Panc1 (cell line): ENCODE data around the gene PSMD1. TPM values are rescaled to one million over a fixed set of nuclear protein-coding genes. Genes with fewer than 3 reads are reported as not detected.

Experiments
- ATAC-seq: fragments of 200-7000 bp; cut with Tn5 transposase; 2 replicates; pipeline ENCODE4 v1.9.1; 2020; ENCODE audit warnings: mild to moderate bottlenecking, moderate library complexity
- BruUV-seq: library from RNA; stranded (reverse); fragments of 400-500 nt; replicated peaks from 2 replicates; lab custom pipeline; 2021; lab: Mats Ljungman, UMichigan
- CTCF ChIA-PET: fragments of 300-600 bp; sonication (Branson Sonifier 250); formaldehyde crosslinking; loops from one replicate; lab custom pipeline; 2022; ENCODE audit warnings: antibody characterized with exemption; lab: Charles Lee
- POLR2A ChIA-PET: fragments of 300-600 bp; sonication (Branson Sonifier 250); formaldehyde crosslinking; loops from one replicate; lab custom pipeline; 2022; ENCODE audit warnings: antibody characterized with exemption; lab: Charles Lee
- DNase-seq: peaks from one replicate; pipeline ENCODE4 v3.0.0-alpha.2; 2010; ENCODE audit warnings: low read depth, low spot score
- H3K27ac ChIP-seq: 2 replicates; pipeline ENCODE4 v1.5.1; 2011; ENCODE audit warnings: mild to moderate bottlenecking, low read length, inconsistent platforms
- H3K27me3 ChIP-seq: fragments of 200-500 bp; sonication (Bioruptor generic); 2 replicates; pipeline ENCODE4 v1.6.0; 2014; ENCODE audit warnings: low read length, inconsistent platforms; ENCODE audit not compliant: control insufficient read depth, insufficient read depth
- H3K36me3 ChIP-seq: fragments of 200-500 bp; sonication (Bioruptor generic); 2 replicates; pipeline ENCODE4 v1.5.1; 2014; ENCODE audit warnings: inconsistent platforms, mild to moderate bottlenecking, low read length, moderate library complexity; ENCODE audit not compliant: control insufficient read depth, insufficient read depth
- H3K4me1 ChIP-seq: 2 replicates; pipeline ENCODE4 v1.5.1; 2011; ENCODE audit warnings: inconsistent platforms, mild to moderate bottlenecking, low read length, moderate library complexity; ENCODE audit not compliant: control insufficient read depth, insufficient read depth
- H3K4me3 ChIP-seq, 2 experiments: 2 replicates each; pipeline ENCODE4 v1.5.1; 2011 to 2012; ENCODE audit warnings: low read depth in 2 of 2, low read length in 2 of 2, mild to moderate bottlenecking in 2 of 2, inconsistent platforms in 1 of 2, moderate library complexity in 1 of 2
- H3K9me3 ChIP-seq: fragments of 200-500 bp; sonication (Bioruptor generic); 2 replicates; pipeline ENCODE4 v1.5.1; 2014; ENCODE audit warnings: low read depth, mild to moderate bottlenecking, inconsistent platforms, low read length, moderate library complexity; ENCODE audit not compliant: control insufficient read depth, insufficient read depth
- POLR2AphosphoS5 ChIP-seq: IDR thresholded peaks from 2 replicates; pipeline ENCODE4 v1.6.1; 2012; ENCODE audit warnings: mild to moderate bottlenecking, low read depth, low read length, moderate library complexity
- REST ChIP-seq, 2 experiments: IDR thresholded peaks; 2 replicates each; pipeline ENCODE4 v1.6.1; 2011 to 2012; ENCODE audit warnings: low read depth in 2 of 2, control low read depth in 1 of 2, low read length in 1 of 2, mild to moderate bottlenecking in 1 of 2, moderate library complexity in 1 of 2; ENCODE audit not compliant: insufficient read depth in 1 of 2
- SIN3A ChIP-seq: IDR thresholded peaks from 2 replicates; pipeline ENCODE4 v1.6.1; 2012; ENCODE audit warnings: low read depth, mild to moderate bottlenecking, low read length, moderate library complexity, borderline replicate concordance; ENCODE audit not compliant: insufficient read depth
- TCF7L2 ChIP-seq: IDR thresholded peaks from 2 replicates; pipeline ENCODE4 v1.6.1; 2011; ENCODE audit warnings: mild to moderate bottlenecking, low read depth, low read length, inconsistent platforms
- in situ Hi-C: cut with HindIII; loops from 2 replicates; pipeline ENCODE4 v1.10.0; 2016; ENCODE audit warnings: low sequenced_read_pairs, low pct_unique_long_range_greater_than_20kb
- intact Hi-C: fragments of 100-400 bp; cut with micrococcal nuclease; formaldehyde crosslinking; loops from one replicate; pipeline ENCODE4 v1.10.0; 2022; ENCODE audit not compliant: unreplicated experiment
- total RNA-seq: library from RNA; stranded (reverse); gene quantifications from one replicate; pipeline ENCODE4 v1.2.1, GENCODE V29; 2021; ENCODE audit not compliant: unreplicated experiment
- TF ChIP-seq, protein P1 (sequence below): fragments of 450-650 bp; IDR thresholded peaks from 2 replicates; pipeline ENCODE4 v1.5.1; 2017; ENCODE audit warnings: mild to moderate bottlenecking

PSMD1 gene
- total RNA-seq, 1 experiment from 2014 or later, result 146 TPM

DNA sequence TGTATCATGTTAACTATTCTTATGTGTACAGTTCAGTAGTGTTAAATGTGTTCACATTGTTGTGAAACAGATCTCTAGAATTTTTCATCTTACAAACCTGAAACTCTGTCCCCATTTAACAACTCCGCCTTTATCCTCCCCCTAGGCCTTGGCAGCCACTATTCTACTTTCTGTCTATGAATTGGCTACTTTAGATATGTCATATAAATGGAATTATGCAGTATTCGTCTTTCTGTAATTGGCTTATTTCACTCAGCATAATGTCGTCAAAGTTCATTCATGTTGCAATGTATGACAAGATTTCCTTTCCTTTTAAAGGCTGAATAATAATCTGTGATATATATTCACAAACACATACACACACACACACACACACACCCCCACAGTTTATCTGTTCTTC, 154.1 kb downstream of the PSMD1 start:
- Histone ChIP-seq H3K4me3 (no peak overlapping the region), H3K27me3 (no peaks in the 10 kb centered on the region), H3K27ac (no peak overlapping the region), H3K4me1 (no peaks in the 10 kb centered on the region), H3K36me3 (no peaks in the 10 kb centered on the region), H3K9me3 (no peaks in the 10 kb centered on the region)
- BruUV-seq, result no TSS peak
- DNase-seq (no peak), ATAC-seq (no peak)
- ChIA-PET CTCF (no interaction called here), POLR2A (no interaction called here)
- intact Hi-C loops, result no loop called here
- TF ChIP-seq SIN3A (no peak), TCF7L2 (no peak), POLR2AphosphoS5 (no peak), REST (IDR thresholded peaks at IDR 0.05; ENCODE audit: insufficient read depth in 1 of 2, low read depth in 2 of 2, low read length in 1 of 2) (no peak)
- TF ChIP-seq, protein P1, sequence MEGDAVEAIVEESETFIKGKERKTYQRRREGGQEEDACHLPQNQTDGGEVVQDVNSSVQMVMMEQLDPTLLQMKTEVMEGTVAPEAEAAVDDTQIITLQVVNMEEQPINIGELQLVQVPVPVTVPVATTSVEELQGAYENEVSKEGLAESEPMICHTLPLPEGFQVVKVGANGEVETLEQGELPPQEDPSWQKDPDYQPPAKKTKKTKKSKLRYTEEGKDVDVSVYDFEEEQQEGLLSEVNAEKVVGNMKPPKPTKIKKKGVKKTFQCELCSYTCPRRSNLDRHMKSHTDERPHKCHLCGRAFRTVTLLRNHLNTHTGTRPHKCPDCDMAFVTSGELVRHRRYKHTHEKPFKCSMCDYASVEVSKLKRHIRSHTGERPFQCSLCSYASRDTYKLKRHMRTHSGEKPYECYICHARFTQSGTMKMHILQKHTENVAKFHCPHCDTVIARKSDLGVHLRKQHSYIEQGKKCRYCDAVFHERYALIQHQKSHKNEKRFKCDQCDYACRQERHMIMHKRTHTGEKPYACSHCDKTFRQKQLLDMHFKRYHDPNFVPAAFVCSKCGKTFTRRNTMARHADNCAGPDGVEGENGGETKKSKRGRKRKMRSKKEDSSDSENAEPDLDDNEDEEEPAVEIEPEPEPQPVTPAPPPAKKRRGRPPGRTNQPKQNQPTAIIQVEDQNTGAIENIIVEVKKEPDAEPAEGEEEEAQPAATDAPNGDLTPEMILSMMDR, result no peak
- in situ Hi-C loops, result no loop called here

GRCh38 chr2:231211486-231211885, 154.8 kb downstream of the PSMD1 start:
- Histone ChIP-seq H3K4me1 (no peaks in the 10 kb centered on the region), H3K9me3 (no peaks in the 10 kb centered on the region), H3K27me3 (no peaks in the 10 kb centered on the region), H3K36me3 (no peaks in the 10 kb centered on the region), H3K4me3 (no peak overlapping the region), H3K27ac (no peak overlapping the region)
- DNase-seq (no peak), ATAC-seq (no peak)
- TF ChIP-seq SIN3A (no peak), REST (IDR thresholded peaks at IDR 0.05; ENCODE audit: insufficient read depth in 1 of 2, low read depth in 2 of 2, low read length in 1 of 2) (no peak), TCF7L2 (no peak), POLR2AphosphoS5 (no peak)
- TF ChIP-seq, protein P1, result no peak
- intact Hi-C loops, result no loop called here
- ChIA-PET CTCF (no interaction called here), POLR2A (no interaction called here)
- no TSS peak for BruUV-seq
- in situ Hi-C loops, result no loop called here
